Endothelial cell (in vitro differentiated cells): Measurements from ENCODE around the gene HNRNPLL. TPM values are rescaled to one million over a fixed set of nuclear protein-coding genes. Genes with fewer than 3 reads are reported as not detected.

Experiments
- DNase-seq: peaks from one replicate; pipeline ENCODE4 v3.0.0; 2021; ENCODE audit warnings: low spot score
- H3K27ac Mint-ChIP-seq: one replicate; pipeline ENCODE4 v1.8.0; 2021; ENCODE audit warnings: mixed read lengths, inconsistent platforms; ENCODE audit not compliant: unreplicated experiment
- H3K27me3 Mint-ChIP-seq: one replicate; pipeline ENCODE4 v1.8.0; 2021; ENCODE audit warnings: mild to moderate bottlenecking, moderate library complexity, mixed read lengths, inconsistent platforms; ENCODE audit not compliant: unreplicated experiment
- H3K36me3 Mint-ChIP-seq: one replicate; pipeline ENCODE4 v1.8.0; 2021; ENCODE audit warnings: mild to moderate bottlenecking, low read depth, mixed read lengths, inconsistent platforms; ENCODE audit not compliant: unreplicated experiment
- H3K4me1 Mint-ChIP-seq: one replicate; pipeline ENCODE4 v1.8.0; 2021; ENCODE audit warnings: mild to moderate bottlenecking, mixed read lengths, inconsistent platforms; ENCODE audit not compliant: unreplicated experiment
- H3K4me3 Mint-ChIP-seq: one replicate; pipeline ENCODE4 v1.8.0; 2021; ENCODE audit warnings: mild to moderate bottlenecking, mixed read lengths, inconsistent platforms; ENCODE audit not compliant: unreplicated experiment
- H3K9me3 Mint-ChIP-seq: one replicate; pipeline ENCODE4 v1.8.0; 2021; ENCODE audit warnings: mixed read lengths, inconsistent platforms; ENCODE audit not compliant: unreplicated experiment
- total RNA-seq: library from RNA; stranded (reverse); fragmentation: NEBNext Ultra II Directional; extraction: Animal tissue kit (Norgen Biotek cat#: 25700); gene quantifications from one replicate; pipeline ENCODE4 v1.2.1, GENCODE V29; 2021; ENCODE audit not compliant: unreplicated experiment
- TF ChIP-seq, protein P1 (sequence below): fragments of 200-600 bp; sonication (generic); IDR thresholded peaks from one replicate; pipeline ENCODE4 v1.5.0; 2021; ENCODE audit warnings: antibody characterized with exemption; ENCODE audit not compliant: unreplicated experiment

The HNRNPLL gene
- total RNA-seq, 1 donor from 2014 or later, result 57.1 TPM

DNA sequence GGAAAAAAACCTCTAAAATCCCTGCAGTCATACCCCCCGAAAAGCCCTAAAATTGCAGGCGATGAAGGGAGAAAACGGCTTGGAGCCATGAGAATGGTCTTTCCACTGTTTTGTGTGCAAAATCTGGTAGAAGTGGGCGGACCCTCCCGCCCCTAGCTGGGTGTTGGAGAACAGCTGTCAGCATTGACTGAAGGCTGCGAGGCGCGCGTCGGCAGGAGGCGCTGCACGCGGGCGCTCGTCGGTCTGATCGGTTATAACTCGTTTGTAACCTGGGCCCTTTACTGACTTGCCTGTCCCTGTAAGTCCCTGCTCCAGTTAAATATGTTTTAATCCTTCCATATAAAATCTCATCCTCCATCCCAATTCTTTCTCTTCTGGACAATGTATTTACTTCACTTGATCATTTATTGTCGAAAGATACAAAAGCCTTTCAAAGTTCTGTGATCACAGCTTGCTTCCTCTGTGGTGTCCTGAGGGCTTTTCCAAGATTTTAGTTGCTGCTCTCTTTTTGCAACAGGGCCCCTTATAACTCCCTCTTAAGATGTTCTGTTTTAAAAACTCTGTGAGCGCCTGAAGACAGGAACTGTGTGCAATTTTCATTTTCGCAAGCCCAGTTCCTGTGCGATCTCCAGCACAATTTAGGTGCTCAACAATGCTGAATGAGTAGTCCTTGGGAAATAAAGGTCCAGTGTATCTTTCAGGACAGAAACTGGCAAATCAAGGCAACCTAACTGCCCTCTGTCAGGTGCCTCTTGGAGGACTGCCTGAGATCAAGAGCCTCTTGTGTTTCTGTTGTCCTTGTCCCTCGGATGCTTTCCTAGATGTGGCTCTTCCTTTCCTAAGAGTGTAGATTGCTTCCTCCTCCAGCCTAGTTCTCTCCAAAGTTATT lies 918 bp upstream of the HNRNPLL start:
- Mint-ChIP-seq H3K4me3 (peak overlapping the region; percentile 95), H3K27ac (peak overlapping the region; percentile 83), H3K9me3 (no peaks in the 10 kb centered on the region), H3K27me3 (peaks cover 8% of the 10 kb centered on the region), H3K36me3 (peaks cover 7% of the 10 kb centered on the region), H3K4me1 (peaks cover 31% of the 10 kb centered on the region)
- TF ChIP-seq, protein P1, sequence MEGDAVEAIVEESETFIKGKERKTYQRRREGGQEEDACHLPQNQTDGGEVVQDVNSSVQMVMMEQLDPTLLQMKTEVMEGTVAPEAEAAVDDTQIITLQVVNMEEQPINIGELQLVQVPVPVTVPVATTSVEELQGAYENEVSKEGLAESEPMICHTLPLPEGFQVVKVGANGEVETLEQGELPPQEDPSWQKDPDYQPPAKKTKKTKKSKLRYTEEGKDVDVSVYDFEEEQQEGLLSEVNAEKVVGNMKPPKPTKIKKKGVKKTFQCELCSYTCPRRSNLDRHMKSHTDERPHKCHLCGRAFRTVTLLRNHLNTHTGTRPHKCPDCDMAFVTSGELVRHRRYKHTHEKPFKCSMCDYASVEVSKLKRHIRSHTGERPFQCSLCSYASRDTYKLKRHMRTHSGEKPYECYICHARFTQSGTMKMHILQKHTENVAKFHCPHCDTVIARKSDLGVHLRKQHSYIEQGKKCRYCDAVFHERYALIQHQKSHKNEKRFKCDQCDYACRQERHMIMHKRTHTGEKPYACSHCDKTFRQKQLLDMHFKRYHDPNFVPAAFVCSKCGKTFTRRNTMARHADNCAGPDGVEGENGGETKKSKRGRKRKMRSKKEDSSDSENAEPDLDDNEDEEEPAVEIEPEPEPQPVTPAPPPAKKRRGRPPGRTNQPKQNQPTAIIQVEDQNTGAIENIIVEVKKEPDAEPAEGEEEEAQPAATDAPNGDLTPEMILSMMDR, result peak; percentile 61
- peak; percentile 81 for DNase-seq

DNA sequence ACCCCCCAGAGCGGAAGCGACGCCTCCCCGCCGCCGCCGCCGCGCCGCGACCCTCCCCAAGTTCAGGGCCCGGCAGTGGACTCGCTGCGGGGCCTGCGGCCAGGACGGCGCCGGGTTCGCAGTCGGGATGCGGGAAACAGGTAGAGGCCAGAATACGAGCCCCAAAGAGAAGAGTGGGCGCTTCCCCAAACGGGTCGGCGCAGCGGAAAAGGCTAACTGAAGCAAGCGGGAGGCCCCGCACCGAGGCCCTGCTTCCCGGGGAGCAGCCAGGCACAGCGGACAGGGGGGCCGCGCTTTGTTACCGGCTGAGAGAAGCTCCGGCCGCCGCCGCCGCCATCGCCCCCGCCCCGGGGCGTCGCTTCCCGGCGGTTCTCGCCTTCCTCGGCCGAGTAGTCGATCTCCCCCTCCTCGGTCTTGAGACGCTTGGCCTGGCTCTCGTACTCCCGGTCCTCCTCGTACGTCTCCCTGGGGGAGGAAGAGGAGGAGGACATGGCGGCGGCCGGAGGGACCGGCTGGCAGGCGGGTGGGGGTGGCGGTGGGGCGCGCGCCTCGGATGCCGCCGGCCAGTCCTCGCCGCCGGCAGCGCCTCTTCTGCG lies 494 bp downstream of the HNRNPLL start:
- Mint-ChIP-seq H3K9me3 (no peaks in the 10 kb centered on the region), H3K27me3 (peaks cover 8% of the 10 kb centered on the region), H3K4me1 (peaks cover 39% of the 10 kb centered on the region), H3K27ac (peak overlapping the region; percentile 92), H3K36me3 (peaks cover 7% of the 10 kb centered on the region), H3K4me3 (peak overlapping the region; percentile 96)
- peak; percentile 57 for DNase-seq
- TF ChIP-seq, protein P1, result no peak

DNA sequence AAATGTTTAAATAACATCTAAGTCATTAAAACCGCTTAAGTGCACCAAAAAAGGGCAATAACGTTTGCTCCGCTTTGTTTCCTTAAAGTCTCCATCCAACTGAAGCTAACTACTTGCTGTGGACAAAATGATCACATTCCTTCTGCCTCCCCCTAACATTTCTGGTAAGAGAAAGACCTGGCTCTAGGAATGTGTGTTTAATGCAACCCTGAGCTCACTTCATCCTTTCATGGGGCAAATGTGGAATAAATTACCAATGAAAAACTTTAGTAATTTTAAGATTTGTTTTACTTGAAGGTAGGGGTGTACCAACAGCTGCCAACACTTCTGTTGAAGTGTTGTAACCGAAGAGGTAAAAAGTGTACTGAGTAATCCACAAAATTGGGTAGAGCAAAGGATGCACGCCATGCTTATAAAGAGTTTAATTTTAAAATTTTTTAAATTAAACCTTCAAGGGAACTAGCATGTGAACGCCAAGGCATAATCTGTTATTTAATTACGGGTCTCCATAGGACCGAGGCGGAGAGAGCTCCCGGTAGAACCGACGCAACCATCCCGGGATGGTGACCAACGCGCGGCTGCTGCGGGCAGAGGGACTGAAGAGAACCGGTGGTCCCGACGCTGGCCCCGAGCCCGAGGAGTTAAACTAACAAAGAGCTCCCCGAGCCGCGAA lies 1.1 kb downstream of the HNRNPLL start:
- H3K4me3 Mint-ChIP-seq, result peak overlapping the region; percentile 96
- TF ChIP-seq, protein P1, result no peak
- peak overlapping the region; percentile 92 for H3K27ac Mint-ChIP-seq
- peaks cover 8% of the 10 kb centered on the region for H3K27me3 Mint-ChIP-seq
- no peaks in the 10 kb centered on the region for H3K9me3 Mint-ChIP-seq
- peaks cover 42% of the 10 kb centered on the region for H3K4me1 Mint-ChIP-seq
- DNase-seq, result no peak
- peaks cover 7% of the 10 kb centered on the region for H3K36me3 Mint-ChIP-seq

DNA sequence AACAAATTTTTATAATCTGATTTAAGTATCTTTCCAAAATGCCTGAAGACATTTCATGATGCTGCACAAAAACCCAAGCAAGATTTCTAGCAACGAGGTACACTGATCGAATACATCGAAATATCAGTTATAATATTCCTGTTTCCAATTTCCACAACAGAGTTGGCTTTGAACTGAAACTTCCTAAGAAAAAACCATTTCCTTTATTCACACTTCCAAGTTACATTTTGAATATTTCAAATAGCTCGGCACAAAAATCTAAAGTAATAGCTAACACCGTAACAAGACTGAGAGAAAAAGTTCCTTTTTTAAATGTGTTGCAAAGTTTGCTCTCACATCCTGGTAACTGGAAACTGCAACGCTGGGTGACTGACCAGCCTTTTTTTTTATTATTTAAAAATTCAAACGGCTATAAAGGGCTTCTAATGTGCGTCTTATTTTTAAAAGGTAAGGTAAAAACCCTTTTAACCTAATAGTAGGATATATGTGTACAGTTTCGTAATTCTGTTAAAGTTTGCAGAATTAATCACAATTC lies 1.7 kb downstream of the HNRNPLL start:
- Mint-ChIP-seq H3K4me1 (peaks cover 44% of the 10 kb centered on the region), H3K27ac (peak overlapping the region; percentile 92), H3K27me3 (peaks cover 8% of the 10 kb centered on the region), H3K4me3 (peak overlapping the region; percentile 96), H3K36me3 (peaks cover 7% of the 10 kb centered on the region), H3K9me3 (no peaks in the 10 kb centered on the region)
- DNase-seq, result no peak
- TF ChIP-seq, protein P1, result no peak
